NCI-H2081 (cell line): ENCODE measurements around the gene RPS3A.
A peak's percentile ranks its signal among the peaks of the same experiment; 100 is the strongest.
"Not testable (repeated sequence)": the region's sequence is repeated elsewhere in the genome, so short reads cannot be mapped to it uniquely, and the experiment has no call there.

Source experiments
- DNase-seq, 2 experiments: peaks; one replicate each; lab custom pipeline; 2025; lab: John Stamatoyannopoulos, UW

The RPS3A gene

GRCh38 chr4:151114986-151115385, 15.6 kb downstream of the RPS3A start:
- DNase-seq: no peak

GRCh38 chr4:151117371-151117962, 18.0 kb downstream of the RPS3A start:
- peak; percentile 57 to 62 for DNase-seq

GRCh38 chr4:151129796-151130195, 30.4 kb downstream of the RPS3A start:
- DNase-seq: no peak

- DNase-seq: no peak
These were observed 33.9 kb downstream of the RPS3A start for GRCh38 chr4:151133311-151133710.

- DNase-seq: not testable (repeated sequence)
These were observed 36.6 kb downstream of the RPS3A start for GRCh38 chr4:151136048-151136447.

GRCh38 chr4:151139814-151140213, 40.4 kb downstream of the RPS3A start:
- DNase-seq: no peak

GRCh38 chr4:151142758-151143157, 43.3 kb downstream of the RPS3A start:
- no peak for DNase-seq

GRCh38 chr4:151143162-151143561, 43.7 kb downstream of the RPS3A start:
- DNase-seq: no peak

- no peak for DNase-seq
These were observed 44.4 kb downstream of the RPS3A start for GRCh38 chr4:151143811-151144210.

- no peak for DNase-seq
These were observed 45.1 kb downstream of the RPS3A start for GRCh38 chr4:151144329-151145072.

GRCh38 chr4:151147000-151147399, 47.6 kb downstream of the RPS3A start:
- DNase-seq: no peak

GRCh38 chr4:151148261-151148660, 48.8 kb downstream of the RPS3A start:
- DNase-seq: no peak

- no peak for DNase-seq
These were observed 51.6 kb downstream of the RPS3A start for GRCh38 chr4:151150821-151151580.

- DNase-seq: peak in 1 of 2 experiments; percentile 4
These were observed 52.6 kb downstream of the RPS3A start for GRCh38 chr4:151152028-151152427.

GRCh38 chr4:151153585-151153984, 54.2 kb downstream of the RPS3A start:
- DNase-seq: no peak
